IPS-15b (cell line): ENCODE data around the gene PCDH10.
A peak's percentile ranks its signal among the peaks of the same experiment; 100 is the strongest.

Experiments
- H3K27me3 ChIP-seq: one replicate; pipeline ENCODE4 v1.6.1; 2013; ENCODE audit warnings: low read length; ENCODE audit not compliant: control insufficient read depth, insufficient read depth
- H3K36me3 ChIP-seq: one replicate; pipeline ENCODE4 v1.6.1; 2013; ENCODE audit warnings: low read length; ENCODE audit not compliant: control insufficient read depth, insufficient read depth
- H3K4me1 ChIP-seq: one replicate; pipeline ENCODE4 v1.6.1; 2013; ENCODE audit warnings: mild to moderate bottlenecking, low read length; ENCODE audit not compliant: control insufficient read depth, insufficient read depth
- H3K4me3 ChIP-seq: one replicate; pipeline ENCODE4 v1.5.1; 2013; ENCODE audit warnings: low read depth, low read length
- H3K9ac ChIP-seq: one replicate; pipeline ENCODE4 v1.6.1; 2013; ENCODE audit warnings: low read depth, mild to moderate bottlenecking, low read length
- H3K9me3 ChIP-seq: one replicate; pipeline ENCODE4 v1.6.1; 2013; ENCODE audit warnings: mild to moderate bottlenecking, low read length; ENCODE audit not compliant: control insufficient read depth, insufficient read depth

The PCDH10 gene

GRCh38 chr4:133148690-133149363 is at the start of gene PCDH10:
Gene PCDH10 (plus strand): TSS chr4:133149294. CDS start chr4:133150141, 847 bp downstream.
- Histone ChIP-seq H3K36me3 (no peaks in the 10 kb centered on the region), H3K4me3 (peak within 1 kb of the TSS; percentile 80), H3K27me3 (peaks cover 79% of the 10 kb centered on the region), H3K9me3 (no peaks in the 10 kb centered on the region), H3K4me1 (peaks cover 3% of the 10 kb centered on the region), H3K9ac (no peak within 1 kb of the TSS)

GRCh38 chr4:133102043-133102442 is 47.1 kb upstream of the PCDH10 start:
- Histone ChIP-seq H3K4me3 (no peak overlapping the region), H3K4me1 (peaks cover under 1% of the 10 kb centered on the region), H3K9ac (no peak overlapping the region), H3K9me3 (no peaks in the 10 kb centered on the region), H3K36me3 (no peaks in the 10 kb centered on the region), H3K27me3 (no peaks in the 10 kb centered on the region)

- Histone ChIP-seq H3K9ac (no peak overlapping the region), H3K27me3 (no peaks in the 10 kb centered on the region), H3K4me1 (no peaks in the 10 kb centered on the region), H3K4me3 (no peak overlapping the region), H3K36me3 (no peaks in the 10 kb centered on the region), H3K9me3 (no peaks in the 10 kb centered on the region)
These were observed 46.3 kb upstream of the PCDH10 start for GRCh38 chr4:133102612-133103409.

- Histone ChIP-seq H3K36me3 (no peaks in the 10 kb centered on the region), H3K9me3 (no peaks in the 10 kb centered on the region), H3K4me1 (no peaks in the 10 kb centered on the region)
These were observed 36.5 kb upstream of the PCDH10 start for GRCh38 chr4:133112641-133113040.

GRCh38 chr4:133124746-133125145 is 24.3 kb upstream of the PCDH10 start:
- Histone ChIP-seq H3K9me3 (no peaks in the 10 kb centered on the region), H3K27me3 (no peaks in the 10 kb centered on the region), H3K4me1 (no peaks in the 10 kb centered on the region), H3K36me3 (no peaks in the 10 kb centered on the region), H3K9ac (no peak overlapping the region), H3K4me3 (no peak overlapping the region)

More at GRCh38 chr4:133112641-133113040, 36.5 kb upstream of the PCDH10 start:
- Histone ChIP-seq H3K27me3 (no peaks in the 10 kb centered on the region), H3K9ac (no peak overlapping the region), H3K4me3 (no peak overlapping the region)

GRCh38 chr4:133127500-133127899 is 21.6 kb upstream of the PCDH10 start:
- no peak overlapping the region for H3K9ac ChIP-seq
- H3K27me3 ChIP-seq = no peaks in the 10 kb centered on the region
- H3K9me3 ChIP-seq = no peaks in the 10 kb centered on the region
- H3K4me1 ChIP-seq = peaks cover 10% of the 10 kb centered on the region
- no peak overlapping the region for H3K4me3 ChIP-seq
- H3K36me3 ChIP-seq = no peaks in the 10 kb centered on the region

- H3K27me3 ChIP-seq = no peaks in the 10 kb centered on the region
- no peaks in the 10 kb centered on the region for H3K36me3 ChIP-seq
- H3K4me1 ChIP-seq = peaks cover 12% of the 10 kb centered on the region
These were observed 19.9 kb upstream of the PCDH10 start for GRCh38 chr4:133129237-133129636.

GRCh38 chr4:133130171-133130570 is 18.9 kb upstream of the PCDH10 start:
- peaks cover 12% of the 10 kb centered on the region for H3K4me1 ChIP-seq
- no peaks in the 10 kb centered on the region for H3K27me3 ChIP-seq
- H3K9me3 ChIP-seq = no peaks in the 10 kb centered on the region
- H3K36me3 ChIP-seq = no peaks in the 10 kb centered on the region
- H3K4me3 ChIP-seq = no peak overlapping the region
- H3K9ac ChIP-seq = no peak overlapping the region

More at GRCh38 chr4:133129237-133129636, 19.9 kb upstream of the PCDH10 start:
- H3K4me3 ChIP-seq = no peak overlapping the region
- H3K9me3 ChIP-seq = no peaks in the 10 kb centered on the region
- no peak overlapping the region for H3K9ac ChIP-seq

- Histone ChIP-seq H3K27me3 (no peaks in the 10 kb centered on the region), H3K36me3 (no peaks in the 10 kb centered on the region), H3K9ac (no peak overlapping the region), H3K4me3 (no peak overlapping the region), H3K9me3 (no peaks in the 10 kb centered on the region), H3K4me1 (peaks cover 12% of the 10 kb centered on the region)
These were observed 17.1 kb upstream of the PCDH10 start for GRCh38 chr4:133131829-133132460.

- Histone ChIP-seq H3K9me3 (no peaks in the 10 kb centered on the region), H3K4me3 (no peak overlapping the region)
These were observed 12.3 kb upstream of the PCDH10 start for GRCh38 chr4:133136833-133137232.

GRCh38 chr4:133137571-133137970 is 11.5 kb upstream of the PCDH10 start:
- Histone ChIP-seq H3K9ac (no peak overlapping the region), H3K4me3 (no peak overlapping the region), H3K9me3 (no peaks in the 10 kb centered on the region), H3K36me3 (no peaks in the 10 kb centered on the region), H3K27me3 (no peaks in the 10 kb centered on the region), H3K4me1 (peaks cover 1% of the 10 kb centered on the region)

More at GRCh38 chr4:133136833-133137232, 12.3 kb upstream of the PCDH10 start:
- H3K27me3 ChIP-seq = no peaks in the 10 kb centered on the region
- H3K4me1 ChIP-seq = peaks cover 7% of the 10 kb centered on the region
- H3K9ac ChIP-seq = no peak overlapping the region
- H3K36me3 ChIP-seq = no peaks in the 10 kb centered on the region
